PC-3 (cell line): Measurements from ENCODE around the gene NOM1. TPM values are rescaled to one million over a fixed set of nuclear protein-coding genes. Genes with fewer than 3 reads are reported as not detected.
"Not testable (repeated sequence)": the region's sequence is repeated elsewhere in the genome, so short reads cannot be mapped to it uniquely, and the experiment has no call there.

Experiments used
- ATAC-seq: fragments of 200-7000 bp; cut with Tn5 transposase; 2 replicates; pipeline ENCODE4 v1.9.1; 2020; ENCODE audit warnings: mild to moderate bottlenecking, moderate library complexity
- BruUV-seq: library from RNA; stranded (reverse); fragments of 400-500 nt; replicated peaks from 2 replicates; lab custom pipeline; 2021; lab: Mats Ljungman, UMichigan
- CTCF ChIA-PET: fragments of 300-600 bp; sonication (Branson Sonifier 250); formaldehyde crosslinking; loops from one replicate; lab custom pipeline; 2022; ENCODE audit warnings: antibody characterized with exemption; lab: Charles Lee
- POLR2A ChIA-PET: fragments of 300-600 bp; sonication (Branson Sonifier 250); formaldehyde crosslinking; loops from one replicate; lab custom pipeline; 2022; ENCODE audit warnings: antibody characterized with exemption; ENCODE audit not compliant: unreplicated experiment; lab: Charles Lee
- DNase-seq: peaks from one replicate; pipeline ENCODE4 v3.0.0-alpha.2; 2015
- H2AFZ ChIP-seq: fragments of 300-600 bp; sonication (generic); 2 replicates; pipeline ENCODE4 v1.6.0; 2016; ENCODE audit warnings: antibody characterized with exemption, low read length
- H3F3A ChIP-seq: fragments of 300-600 bp; sonication (generic); one replicate; pipeline ENCODE4 v1.6.0; 2017; ENCODE audit warnings: antibody characterized with exemption, low read length, control low read depth, mild to moderate bottlenecking; ENCODE audit not compliant: unreplicated experiment
- H3K27ac ChIP-seq: fragments of 300-600 bp; sonication (generic); 2 replicates; pipeline ENCODE4 v1.5.1; 2016; ENCODE audit warnings: mild to moderate bottlenecking, low read length
- H3K27me3 ChIP-seq: fragments of 300-600 bp; sonication (generic); 2 replicates; pipeline ENCODE4 v1.6.1; 2016; ENCODE audit warnings: low read length, mixed read lengths
- H3K36me3 ChIP-seq: fragments of 300-600 bp; sonication (generic); 2 replicates; pipeline ENCODE4 v1.6.1; 2016; ENCODE audit warnings: low read depth, mixed run types, low read length, mixed read lengths
- H3K4me1 ChIP-seq: fragments of 300-600 bp; sonication (generic); 2 replicates; pipeline ENCODE4 v1.5.1; 2016; ENCODE audit warnings: low read length; ENCODE audit not compliant: insufficient read depth
- H3K4me2 ChIP-seq: fragments of 300-600 bp; sonication (generic); 2 replicates; pipeline ENCODE4 v1.6.0; 2016; ENCODE audit warnings: low read length
- H3K4me3 ChIP-seq: fragments of 300-600 bp; sonication (generic); 2 replicates; pipeline ENCODE4 v1.5.1; 2016; ENCODE audit warnings: mild to moderate bottlenecking, low read length, mixed read lengths
- H3K79me2 ChIP-seq: fragments of 300-600 bp; sonication (generic); 2 replicates; pipeline ENCODE4 v1.6.1; 2017; ENCODE audit warnings: low read length, mixed read lengths
- H3K9ac ChIP-seq: fragments of 300-600 bp; sonication (generic); 2 replicates; pipeline ENCODE4 v1.6.0; 2016; ENCODE audit warnings: mild to moderate bottlenecking, low read length
- H3K9me2 ChIP-seq: fragments of 300-600 bp; sonication (generic); replicated peaks from 2 replicates; pipeline ENCODE4 v1.6.1; 2016; ENCODE audit warnings: mixed run types, low read length, mixed read lengths
- H3K9me3 ChIP-seq: fragments of 300-600 bp; sonication (generic); 2 replicates; pipeline ENCODE4 v1.6.1; 2016; ENCODE audit warnings: low read length, mixed read lengths
- H4K20me1 ChIP-seq: fragments of 300-600 bp; sonication (generic); 2 replicates; pipeline ENCODE4 v1.6.1; 2016; ENCODE audit warnings: low read length, mixed read lengths
- CTCF ChIP-seq: fragments of 300-600 bp; sonication (generic); conservative IDR thresholded peaks from 2 replicates; pipeline ENCODE4 v1.5.1; 2017; ENCODE audit warnings: antibody characterized with exemption, low read depth, mild to moderate bottlenecking, low read length
- EZH2 ChIP-seq: fragments of 300-600 bp; sonication (generic); IDR thresholded peaks from one replicate; pipeline ENCODE4 v1.6.1; 2017; ENCODE audit warnings: antibody characterized with exemption, mild to moderate bottlenecking, low read length; ENCODE audit not compliant: unreplicated experiment
- EZH2phosphoT487 ChIP-seq: fragments of 300-600 bp; sonication (generic); IDR thresholded peaks from 2 replicates; pipeline ENCODE4 v1.6.1; 2018; ENCODE audit warnings: mild to moderate bottlenecking, antibody characterized with exemption, low read length, borderline replicate concordance
- intact Hi-C: fragments of 100-400 bp; cut with micrococcal nuclease; formaldehyde crosslinking; loops from 2 replicates; pipeline ENCODE4 v1.9.0; 2023
- total RNA-seq: library from RNA; depleted of rRNA; stranded (reverse); fragments of >200 nt; gene quantifications from 2 replicates; pipeline ENCODE4 v1.2.3, GENCODE V29; 2014

The NOM1 gene
- total RNA-seq, 1 experiment from 2014 or later = 17.7 TPM

GRCh38 chr7:156929789-156930539 is 19.5 kb upstream of the NOM1 start:
- no TSS peak for BruUV-seq
- Histone ChIP-seq H3K27ac (no peak overlapping the region), H3F3A (no peaks in the 10 kb centered on the region), H3K4me2 (no peak overlapping the region), H3K9me2 (no peaks in the 10 kb centered on the region), H4K20me1 (no peaks in the 10 kb centered on the region), H3K79me2 (no peaks in the 10 kb centered on the region), H3K27me3 (no peaks in the 10 kb centered on the region), H3K9ac (no peak overlapping the region), H3K9me3 (no peaks in the 10 kb centered on the region), H2AFZ (no peak overlapping the region), H3K4me3 (no peak overlapping the region), H3K4me1 (peaks cover 11% of the 10 kb centered on the region), H3K36me3 (no peaks in the 10 kb centered on the region)
- ATAC-seq (no peak), DNase-seq (no peak)
- CTCF ChIA-PET = no interaction called here
- POLR2A ChIA-PET = no interaction called here
- TF ChIP-seq EZH2phosphoT487 = no peak
- no peak for TF ChIP-seq CTCF
- TF ChIP-seq EZH2 = no peak
- intact Hi-C loops = no loop called here

GRCh38 chr7:156932006-156932405 is 17.5 kb upstream of the NOM1 start:
- BruUV-seq = no TSS peak
- Histone ChIP-seq H3K4me1 (peaks cover 11% of the 10 kb centered on the region), H3K4me2 (peak overlapping the region; percentile 69), H3F3A (no peaks in the 10 kb centered on the region), H2AFZ (peak overlapping the region; percentile 73), H3K27ac (no peak overlapping the region), H3K9me3 (no peaks in the 10 kb centered on the region), H3K4me3 (no peak overlapping the region; the same call in 1 of the 2 replicates), H4K20me1 (no peaks in the 10 kb centered on the region), H3K27me3 (no peaks in the 10 kb centered on the region), H3K79me2 (no peaks in the 10 kb centered on the region), H3K36me3 (no peaks in the 10 kb centered on the region), H3K9me2 (no peaks in the 10 kb centered on the region), H3K9ac (no peak overlapping the region)
- ChIA-PET POLR2A (no interaction called here), CTCF (interaction anchor here (0.6 kb wide), 1 partner anchor 209 kb away, joined by 3 read pairs; no protein-coding TSS in a partner anchor)
- DNase-seq (peak; percentile 62), ATAC-seq (peak; percentile 82)
- intact Hi-C loops = no loop called here
- TF ChIP-seq CTCF = no peak
- TF ChIP-seq EZH2phosphoT487 = no peak
- no peak for TF ChIP-seq EZH2

GRCh38 chr7:156935250-156935649 is 14.3 kb upstream of the NOM1 start:
- intact Hi-C loops = no loop called here
- no peaks in the 10 kb centered on the region for H3K9me3 ChIP-seq
- H3K79me2 ChIP-seq = no peaks in the 10 kb centered on the region
- no peak overlapping the region for H3K4me2 ChIP-seq
- H3F3A ChIP-seq = no peaks in the 10 kb centered on the region
- POLR2A ChIA-PET = interaction anchor here (0.7 kb wide), 1 partner anchor 16 kb away, joined by 6 read pairs; no protein-coding TSS in a partner anchor
- no peaks in the 10 kb centered on the region for H3K9me2 ChIP-seq
- H3K4me1 ChIP-seq = peaks cover 7% of the 10 kb centered on the region
- TF ChIP-seq EZH2phosphoT487 = no peak
- no peak for TF ChIP-seq CTCF
- no peak for TF ChIP-seq EZH2
- no TSS peak for BruUV-seq
- ATAC-seq (peak; percentile 61), DNase-seq (peak; percentile 22)
- no peaks in the 10 kb centered on the region for H3K36me3 ChIP-seq
- no peak overlapping the region for H3K27ac ChIP-seq
- H3K27me3 ChIP-seq = no peaks in the 10 kb centered on the region
- CTCF ChIA-PET = no interaction called here
- no peak overlapping the region for H3K4me3 ChIP-seq
- no peaks in the 10 kb centered on the region for H4K20me1 ChIP-seq
- no peak overlapping the region for H3K9ac ChIP-seq
- H2AFZ ChIP-seq = no peak overlapping the region

- BruUV-seq, H2AFZ ChIP-seq, H3F3A ChIP-seq, H3K27me3 ChIP-seq, DNase-seq, H3K79me2 ChIP-seq, ATAC-seq, H3K9me2 ChIP-seq, H3K36me3 ChIP-seq, H3K4me2 ChIP-seq, H4K20me1 ChIP-seq, H3K27ac ChIP-seq, CTCF ChIA-PET, H3K9me3 ChIP-seq, H3K4me1 ChIP-seq, H3K9ac ChIP-seq, H3K4me3 ChIP-seq, intact Hi-C loops, POLR2A ChIA-PET: not testable (repeated sequence)
These were observed 12.7 kb upstream of the NOM1 start for GRCh38 chr7:156936766-156937165.
